CD4-positive, alpha-beta T cell (primary cell): Measurements from ENCODE around the gene DR1. TPM values are rescaled to one million over a fixed set of nuclear protein-coding genes. Genes with fewer than 3 reads are reported as not detected.
A peak's percentile ranks its signal among the peaks of the same experiment; 100 is the strongest.

Source experiments
- ATAC-seq: fragments of 200-7000 bp; cut with Tn5 transposase; one replicate; pipeline ENCODE4 v1.10.0; 2022; ENCODE audit warnings: mild to moderate bottlenecking; ENCODE audit not compliant: poor library complexity
- CTCF ChIA-PET: fragments of 350-600 bp; sonication (Branson Sonifier 250); formaldehyde crosslinking; loops from one replicate; lab custom pipeline; 2021; ENCODE audit warnings: antibody characterized with exemption, inconsistent platforms; lab: Charles Lee
- POLR2A ChIA-PET: fragments of 350-600 bp; sonication (Branson Sonifier 250); formaldehyde crosslinking; loops from one replicate; lab custom pipeline; 2021; ENCODE audit warnings: antibody characterized with exemption, inconsistent platforms; lab: Charles Lee
- DNase-seq, 14 experiments: peaks; one replicate each; pipeline ENCODE4 v3.0.0-alpha.2; 2013 to 2020; ENCODE audit warnings: mixed read lengths in 2 of 14
- H3K27ac ChIP-seq, 2 donors: one replicate each; pipeline versions ENCODE4 v1.5.1 to v1.7.0; 2013; ENCODE audit warnings: low read length in 2 of 2, low read depth in 1 of 2, mild to moderate bottlenecking in 1 of 2
- H3K27me3 ChIP-seq, 2 experiments: 1 replicate in 1 of 2; 2 replicates in 1 of 2; pipeline versions ENCODE4 v1.6.1 to v1.7.0; 2013; ENCODE audit warnings: low read length in 2 of 2, control low read depth in 1 of 2, mild to moderate bottlenecking in 1 of 2, moderate library complexity in 1 of 2; ENCODE audit not compliant: insufficient read depth in 2 of 2, control insufficient read depth in 1 of 2
- H3K36me3 ChIP-seq: one replicate; pipeline ENCODE4 v1.6.1; 2013; ENCODE audit warnings: low read length, control low read depth; ENCODE audit not compliant: insufficient read depth
- H3K4me1 ChIP-seq: one replicate; pipeline ENCODE4 v1.6.1; 2013; ENCODE audit warnings: low read length, control low read depth; ENCODE audit not compliant: insufficient read depth
- H3K4me3 ChIP-seq: one replicate; pipeline ENCODE4 v1.5.1; 2013; ENCODE audit warnings: mild to moderate bottlenecking, low read length, moderate library complexity
- H3K9me3 ChIP-seq, 2 experiments: 1 replicate in 1 of 2; 2 replicates in 1 of 2; pipeline versions ENCODE4 v1.6.1 to v1.7.0; 2013; ENCODE audit warnings: low read length in 2 of 2, mild to moderate bottlenecking in 2 of 2, control low read depth in 1 of 2, moderate library complexity in 1 of 2; ENCODE audit not compliant: control insufficient read depth in 1 of 2, insufficient read depth in 1 of 2
- H3K27ac Mint-ChIP-seq: one replicate; pipeline ENCODE4 v1.8.0; 2020; ENCODE audit warnings: mixed read lengths
- H3K27me3 Mint-ChIP-seq: one replicate; pipeline ENCODE4 v1.8.0; 2021; ENCODE audit warnings: mixed read lengths
- H3K36me3 Mint-ChIP-seq: one replicate; pipeline ENCODE4 v1.8.0; 2021; ENCODE audit warnings: low read depth, mixed read lengths
- H3K4me1 Mint-ChIP-seq: one replicate; pipeline ENCODE4 v1.8.0; 2021; ENCODE audit warnings: low read depth, mixed read lengths
- H3K4me3 Mint-ChIP-seq: one replicate; pipeline ENCODE4 v1.8.0; 2020; ENCODE audit warnings: mild to moderate bottlenecking, mixed read lengths
- H3K9me3 Mint-ChIP-seq: one replicate; pipeline ENCODE4 v1.8.0; 2020; ENCODE audit warnings: mixed read lengths
- CTCF ChIP-seq: fragments of 200-600 bp; IDR thresholded peaks from one replicate; pipeline ENCODE4 v1.8.0; 2022; ENCODE audit warnings: antibody characterized with exemption, mild to moderate bottlenecking
- intact Hi-C, 2 experiments: fragments of 100-400 bp; cut with DNase I in 1 of 2; cut with micrococcal nuclease in 1 of 2; formaldehyde crosslinking; loops; one replicate each; pipeline versions ENCODE4 v1.15.1 to v1.9.0; 2023 to 2025; cut with DNase I, micrococcal nuclease
- polyA plus RNA-seq, 2 donors: library from polyadenylated mRNA; unstranded; fragments of 120-200 nt; gene quantifications; one replicate each; pipeline ENCODE4 v1.2.1, GENCODE V29; 2013
- total RNA-seq, 174 experiments: library from RNA in 2 of 174; stranded (reverse) in 2 of 174; gene quantifications; one replicate each; pipeline ENCODE4 v1.2.3 and lab custom pipeline; 2021 to 2026

Gene DR1
- total RNA-seq = 10 to 100 TPM; 51.4 to 54.4 TPM
- 66.0 TPM for polyA plus RNA-seq (2013, experiment 1 of 2)
- 75.3 TPM for polyA plus RNA-seq (2013, experiment 2 of 2)
- total RNA-seq (lab: John Stamatoyannopoulos, UW) = 83.8 to 309 (median 169) reads per million in 172 experiments

GRCh38 chr1:93345633-93346420 lies at the start of gene DR1:
TSS of gene DR1 (plus strand) at chr1:93345907. CDS start at chr1:93346646, 739 bp downstream.
- peaks cover 9% of the 10 kb centered on the region for H3K4me1 ChIP-seq
- no peaks in the 10 kb centered on the region for H3K9me3 ChIP-seq
- POLR2A ChIA-PET = interaction anchor here (0.6 to 2.7 kb wide), 26 partner anchors 10 to 563 kb away, joined by 3 to 30 read pairs (median 6); partner anchors contain the start of genes CCDC18, DIPK1A, DNTTIP2 and EVI5
- intact Hi-C loops = loop anchor here (1.0 to 10.0 kb wide), 12 partner anchors 39 to 1886 kb away; partner anchors contain the start of genes CCDC18 (in 2 of the 2), TMED5 (in 2 of the 2), ABCD3 (in 1 of the 2) and ALG14 (in 1 of the 2)
- peaks cover 42% of the 10 kb centered on the region for H3K36me3 Mint-ChIP-seq
- peak within 1 kb of the TSS; percentile 87 to 94 for H3K27ac ChIP-seq
- peaks cover 61% of the 10 kb centered on the region for H3K4me1 Mint-ChIP-seq
- DNase-seq = peak; percentile 85 to 94 (median 87)
- H3K27me3 ChIP-seq = no peaks in the 10 kb centered on the region
- no peak for TF ChIP-seq CTCF
- CTCF ChIA-PET = interaction anchor here (0.8 to 2.7 kb wide), 6 partner anchors 11 to 514 kb away, joined by 3 to 20 read pairs (median 4); partner anchors contain the start of gene RPL5
- H3K4me3 Mint-ChIP-seq = peak within 1 kb of the TSS; percentile 99
- H3K27ac Mint-ChIP-seq = peak within 1 kb of the TSS; percentile 96
- no peaks in the 10 kb centered on the region for H3K9me3 Mint-ChIP-seq
- H3K4me3 ChIP-seq = peak within 1 kb of the TSS; percentile 90
- peaks cover 3% of the 10 kb centered on the region for H3K36me3 ChIP-seq
- H3K27me3 Mint-ChIP-seq = no peaks in the 10 kb centered on the region
- peak; percentile 79 for ATAC-seq

GRCh38 chr1:93296555-93297154 lies 49.1 kb upstream of the DR1 start:
- intact Hi-C loops = no loop called here
- Histone ChIP-seq H3K4me3 (no peak overlapping the region), H3K36me3 (peaks cover 8% of the 10 kb centered on the region), H3K27ac (no peak overlapping the region), H3K27me3 (no peaks in the 10 kb centered on the region), H3K9me3 (no peaks in the 10 kb centered on the region), H3K4me1 (no peaks in the 10 kb centered on the region)
- peaks cover 6% of the 10 kb centered on the region for H3K4me1 Mint-ChIP-seq
- POLR2A ChIA-PET = no interaction called here
- ATAC-seq (no peak), DNase-seq (no peak)
- no peak overlapping the region for H3K27ac Mint-ChIP-seq
- no peak for TF ChIP-seq CTCF
- CTCF ChIA-PET = no interaction called here
- H3K36me3 Mint-ChIP-seq = peaks cover 62% of the 10 kb centered on the region
- no peaks in the 10 kb centered on the region for H3K27me3 Mint-ChIP-seq
- H3K4me3 Mint-ChIP-seq = no peak overlapping the region
- no peaks in the 10 kb centered on the region for H3K9me3 Mint-ChIP-seq

- Histone ChIP-seq H3K27ac (no peak overlapping the region), H3K27me3 (no peaks in the 10 kb centered on the region), H3K9me3 (no peaks in the 10 kb centered on the region), H3K4me1 (no peaks in the 10 kb centered on the region), H3K36me3 (peaks cover 6% of the 10 kb centered on the region), H3K4me3 (no peak overlapping the region)
- POLR2A ChIA-PET = interaction anchor here (0.8 kb wide), 1 partner anchor 120 kb away, joined by 3 read pairs; no protein-coding TSS in a partner anchor
- Mint-ChIP-seq H3K4me1 (no peaks in the 10 kb centered on the region), H3K27me3 (no peaks in the 10 kb centered on the region), H3K4me3 (no peak overlapping the region), H3K27ac (no peak overlapping the region), H3K9me3 (no peaks in the 10 kb centered on the region), H3K36me3 (peaks cover 52% of the 10 kb centered on the region)
- TF ChIP-seq CTCF = no peak
- intact Hi-C loops = loop anchor here (5.0 to 10.0 kb wide), 4 partner anchors 144 to 544 kb away; partner anchors contain the start of gene FNBP1L (in 1 of the 2)
- ATAC-seq (no peak), DNase-seq (no peak)
- CTCF ChIA-PET = no interaction called here
These were observed 44.6 kb upstream of the DR1 start for GRCh38 chr1:93301131-93301530.
